ENCODE data around the gene HTR3A. TPM values are rescaled to one million over a fixed set of nuclear protein-coding genes. Genes with fewer than 3 reads are reported as not detected.

The HTR3A gene
- total and polyA plus RNA-seq, 9 of the 15 experiments (the other 6 are each of a cell fraction or from before 2014, with no cell fraction given), result not detected

- TF ChIP-seq FIP1L1 (IDR thresholded peaks at IDR 0.05; ENCODE audit: low read depth, low read length, poor library complexity, severe bottlenecking) (peak; percentile 46), UBTF (IDR thresholded peaks at IDR 0.05; ENCODE audit: borderline replicate concordance in 1 of 2, low read depth in 2 of 2, low read length in 2 of 2) (peak; percentile 96 to 99), ERF (CRISPR knock-in tag; IDR thresholded peaks at IDR 0.05) (no peak), ZNF785 (CRISPR knock-in tag; IDR thresholded peaks at IDR 0.05) (no peak), HCFC1 (IDR thresholded peaks at IDR 0.05; ENCODE audit: low read depth, low read length) (0 out of 2 replicates have a peak, but pooled peaks have one; percentile 5), ZBTB1 (CRISPR knock-in tag; IDR thresholded peaks at IDR 0.05; ENCODE audit: borderline replicate concordance, low read depth) (no peak), ZNF143 (CRISPR knock-in tag; IDR thresholded peaks at IDR 0.05) (no peak), ZKSCAN1 (IDR thresholded peaks at IDR 0.05; ENCODE audit: low read depth, low read length) (0 out of 2 replicates have a peak, but pooled peaks have one; percentile 11), PHTF2 (CRISPR knock-in tag; IDR thresholded peaks at IDR 0.05) (no peak), RBFOX2 (IDR thresholded peaks at IDR 0.05; ENCODE audit: low read depth, low read length) (no peak), CTCFL (IDR thresholded peaks at IDR 0.05; ENCODE audit: borderline replicate concordance, insufficient read depth, low read depth, low read length, poor library complexity, severe bottlenecking) (peak; percentile 64), NEUROD1 (IDR thresholded peaks at IDR 0.05; ENCODE audit: borderline replicate concordance, low read depth, low read length, partially characterized antibody) (no peak), FOXP1 (CRISPR knock-in tag; IDR thresholded peaks at IDR 0.05) (no peak), PHF8 (IDR thresholded peaks at IDR 0.05; ENCODE audit: borderline replicate concordance, low read length) (no peak), ZNF696 (CRISPR knock-in tag; conservative IDR thresholded peaks at IDR 0.05) (no peak), ZNF124 (CRISPR knock-in tag; IDR thresholded peaks at IDR 0.05) (no peak), ZNF134 (CRISPR knock-in tag; conservative IDR thresholded peaks at IDR 0.05) (no peak), CBX2 (IDR thresholded peaks at IDR 0.05; ENCODE audit: insufficient read depth, low read length, poor library complexity, severe bottlenecking) (no peak), LEF1 (IDR thresholded peaks at IDR 0.05) (no peak), TRIM25 (IDR thresholded peaks at IDR 0.05; ENCODE audit: borderline replicate concordance) (no peak), GTF2F1 (IDR thresholded peaks at IDR 0.05; ENCODE audit: low read depth, low read length) (no peak), IRF1 (CRISPR knock-in tag; IDR thresholded peaks at IDR 0.05; ENCODE audit: borderline replicate concordance) (no peak)
Observed at GRCh38 chr11:114036147-114036811, 61.4 kb downstream of the HTR3A start (continued).
